Natural killer cell (primary cell): Measurements from ENCODE around the gene NPIPB8. TPM values are rescaled to one million over a fixed set of nuclear protein-coding genes. Genes with fewer than 3 reads are reported as not detected.
"Not testable (repeated sequence)": the region's sequence is repeated elsewhere in the genome, so short reads cannot be mapped to it uniquely, and the experiment has no call there.

ENCODE experiments used
- ATAC-seq, 3 donors: fragments of 150-1000 bp in 2 of 3; fragments of 200-7000 bp in 1 of 3; cut with Tn5 transposase; 1 replicate in 1 of 3; 2 replicates in 2 of 3; pipeline ENCODE4 v1.10.0; 2021; ENCODE audit warnings: mild to moderate bottlenecking in 2 of 3, moderate library complexity in 2 of 3
- DNase-seq, 2 donors: peaks; one replicate each; pipeline versions ENCODE4 v3.0.0 to v3.0.0-alpha.2; 2013 to 2021; ENCODE audit warnings: mixed read lengths in 1 of 2
- H3K27ac ChIP-seq: one replicate; pipeline ENCODE4 v1.5.1; 2013; ENCODE audit warnings: mild to moderate bottlenecking, low read length
- H3K27me3 ChIP-seq: one replicate; pipeline ENCODE4 v1.6.1; 2013; ENCODE audit warnings: low read length; ENCODE audit not compliant: control insufficient read depth, insufficient read depth
- H3K36me3 ChIP-seq: one replicate; pipeline ENCODE4 v1.6.1; 2013; ENCODE audit warnings: low read length; ENCODE audit not compliant: control insufficient read depth, insufficient read depth
- H3K4me1 ChIP-seq: one replicate; pipeline ENCODE4 v1.6.1; 2013; ENCODE audit warnings: low read length; ENCODE audit not compliant: control insufficient read depth, insufficient read depth
- H3K4me3 ChIP-seq: one replicate; pipeline ENCODE4 v1.5.1; 2013; ENCODE audit warnings: low read length
- H3K9me3 ChIP-seq: one replicate; pipeline ENCODE4 v1.6.1; 2013; ENCODE audit warnings: low read length; ENCODE audit not compliant: control insufficient read depth, insufficient read depth
- H3K27ac Mint-ChIP-seq, 2 donors: one replicate each; pipeline ENCODE4 v1.8.0; 2022; ENCODE audit warnings: mild to moderate bottlenecking in 2 of 2, mixed read lengths in 2 of 2, moderate library complexity in 1 of 2
- H3K27me3 Mint-ChIP-seq, 2 donors: one replicate each; pipeline ENCODE4 v1.8.0; 2022; ENCODE audit warnings: low read depth in 2 of 2, mixed read lengths in 2 of 2
- H3K36me3 Mint-ChIP-seq: one replicate; pipeline ENCODE4 v1.8.0; 2022; ENCODE audit warnings: mixed read lengths
- H3K4me1 Mint-ChIP-seq, 2 donors: one replicate each; pipeline ENCODE4 v1.8.0; 2022; ENCODE audit warnings: mixed read lengths in 2 of 2
- H3K4me3 Mint-ChIP-seq: one replicate; pipeline ENCODE4 v1.8.0; 2022; ENCODE audit warnings: mild to moderate bottlenecking, moderate library complexity, mixed read lengths
- H3K9me3 Mint-ChIP-seq, 2 donors: one replicate each; pipeline ENCODE4 v1.8.0; 2022; ENCODE audit warnings: mixed read lengths in 2 of 2
- CTCF ChIP-seq: fragments of 200-600 bp; IDR thresholded peaks from one replicate; pipeline ENCODE4 v1.8.0; 2022; ENCODE audit warnings: antibody characterized with exemption
- whole genome bisulfite sequencing: methylation state at CpG from one replicate; pipeline ENCODE4 v1.1.7; 2013; ENCODE audit warnings: missing lambda C conversion rate; ENCODE audit not compliant: insufficient coverage; 5-methylcytosine and 5-hydroxymethylcytosine counted together
- intact Hi-C: fragments of 100-400 bp; cut with micrococcal nuclease; formaldehyde crosslinking; loops from one replicate; pipeline ENCODE4 v1.14.2; 2022
- total RNA-seq, 4 donors: library from RNA; stranded (reverse); fragments of 120-200 nt in 1 of 4; gene quantifications; one replicate each; pipeline versions ENCODE4 v1.2.3 to v1.2.4, GENCODE V29; 2013 to 2022

The NPIPB8 gene
- 1 to 10 TPM in 1 of 3 donors, under 1 TPM in 1, not detected in 1; 0.19 to 3.7 TPM for total RNA-seq
- total RNA-seq (2013), result 1.8 TPM

GRCh38 chr16:28637765-28638164, at the start of gene NPIPB8:
TSS of gene NPIPB8 (plus strand) at chr16:28638065. CDS start at chr16:28638361, 296 bp downstream.
- H3K4me1 Mint-ChIP-seq, H3K36me3 ChIP-seq, H3K9me3 ChIP-seq, H3K36me3 Mint-ChIP-seq, DNase-seq, intact Hi-C loops, H3K4me1 ChIP-seq, H3K4me3 Mint-ChIP-seq, H3K4me3 ChIP-seq, H3K27ac Mint-ChIP-seq, H3K27me3 ChIP-seq, H3K27me3 Mint-ChIP-seq, ATAC-seq, H3K9me3 Mint-ChIP-seq, H3K27ac ChIP-seq: not testable (repeated sequence)
- WGBS, result no CpG with 5 or more reads among the region's 1 CpG

GRCh38 chr16:28589069-28589468, 48.8 kb upstream of the NPIPB8 start:
- H3K4me1 Mint-ChIP-seq, result peaks cover 0 to 6% of the 10 kb centered on the region in 2 donors
- H3K36me3 ChIP-seq, result peaks cover 59% of the 10 kb centered on the region
- 99% methylated on average over 8 of the region's 8 CpGs for WGBS
- no peak overlapping the region for H3K27ac ChIP-seq
- no peak overlapping the region for H3K27ac Mint-ChIP-seq
- H3K4me3 Mint-ChIP-seq, result no peak overlapping the region
- H3K4me3 ChIP-seq, result no peak overlapping the region
- TF ChIP-seq CTCF, result no peak
- peaks cover 7% of the 10 kb centered on the region for H3K36me3 Mint-ChIP-seq
- DNase-seq, result no peak
- intact Hi-C loops, result no loop called here
- no peak for ATAC-seq
- no peaks in the 10 kb centered on the region for H3K27me3 ChIP-seq
- no peaks in the 10 kb centered on the region for H3K9me3 Mint-ChIP-seq
- H3K27me3 Mint-ChIP-seq, result no peaks in the 10 kb centered on the region
- no peaks in the 10 kb centered on the region for H3K9me3 ChIP-seq
- H3K4me1 ChIP-seq, result no peaks in the 10 kb centered on the region

GRCh38 chr16:28589930-28590329, 47.9 kb upstream of the NPIPB8 start:
- Mint-ChIP-seq H3K4me1 (peaks cover 0 to 6% of the 10 kb centered on the region in 2 donors), H3K36me3 (peaks cover 7% of the 10 kb centered on the region), H3K9me3 (no peaks in the 10 kb centered on the region), H3K27ac (no peak overlapping the region), H3K4me3 (no peak overlapping the region), H3K27me3 (no peaks in the 10 kb centered on the region)
- H3K27me3 ChIP-seq, result no peaks in the 10 kb centered on the region
- H3K27ac ChIP-seq, result no peak overlapping the region
- ATAC-seq (no peak), DNase-seq (no peak)
- intact Hi-C loops, result no loop called here
- no peaks in the 10 kb centered on the region for H3K4me1 ChIP-seq
- H3K9me3 ChIP-seq, result no peaks in the 10 kb centered on the region
- H3K36me3 ChIP-seq, result peaks cover 56% of the 10 kb centered on the region
- H3K4me3 ChIP-seq, result no peak overlapping the region
- no peak for TF ChIP-seq CTCF
- 99% methylated on average over 13 of the region's 13 CpGs for WGBS

GRCh38 chr16:28590384-28591340, 47.2 kb upstream of the NPIPB8 start:
- Histone ChIP-seq H3K4me3 (no peak overlapping the region), H3K4me1 (no peaks in the 10 kb centered on the region), H3K27me3 (no peaks in the 10 kb centered on the region), H3K27ac (no peak overlapping the region), H3K36me3 (peaks cover 50% of the 10 kb centered on the region), H3K9me3 (no peaks in the 10 kb centered on the region)
- H3K4me1 Mint-ChIP-seq, result peaks cover 0 to 6% of the 10 kb centered on the region in 2 donors
- H3K4me3 Mint-ChIP-seq, result no peak overlapping the region
- no peak for ATAC-seq
- no peaks in the 10 kb centered on the region for H3K9me3 Mint-ChIP-seq
- peaks cover 7% of the 10 kb centered on the region for H3K36me3 Mint-ChIP-seq
- intact Hi-C loops, result no loop called here
- H3K27me3 Mint-ChIP-seq, result no peaks in the 10 kb centered on the region
- no peak for TF ChIP-seq CTCF
- DNase-seq, result no peak
- peak overlapping the region in 1 of 2 donors; percentile 16 for H3K27ac Mint-ChIP-seq
- WGBS, result 98% methylated on average over 22 of the region's 22 CpGs
